Body of pancreas (tissue), 4 donors: ENCODE results near the gene TMEM221. TPM values are rescaled to one million over a fixed set of nuclear protein-coding genes. Genes with fewer than 3 reads are reported as not detected.

Experiments used
- ATAC-seq: fragments of 150-250 bp; one replicate; pipeline ENCODE4 v1.9.1; 2016
- DNase-seq, 4 donors: peaks; one replicate each; pipeline ENCODE4 v3.0.0-alpha.2; 2019
- H3K27ac ChIP-seq, 4 donors: fragments of 200-600 bp; sonication (generic); 1 replicate in 3 of 4; 2 replicates in 1 of 4; pipeline versions ENCODE4 v1.5.1 to v1.6.1; 2016 to 2019; ENCODE audit warnings: mild to moderate bottlenecking in 1 of 4, mixed read lengths in 1 of 4, moderate library complexity in 1 of 4
- H3K27me3 ChIP-seq, 2 donors: fragments of 200-600 bp; sonication (generic); one replicate each; pipeline ENCODE4 v1.6.0; 2016; ENCODE audit warnings: mild to moderate bottlenecking in 1 of 2
- H3K36me3 ChIP-seq, 2 donors: fragments of 200-600 bp; sonication (generic); replicated peaks in 1 of 2; 2 replicates each; pipeline ENCODE4 v1.5.1; 2016; ENCODE audit warnings: low read depth in 2 of 2; ENCODE audit not compliant: insufficient read depth in 1 of 2
- H3K4me1 ChIP-seq: fragments of 200-600 bp; sonication (generic); one replicate; pipeline ENCODE4 v1.6.0; 2016
- H3K4me3 ChIP-seq, 2 donors: fragments of 200-600 bp; sonication (generic); 1 replicate in 1 of 2; 2 replicates in 1 of 2; pipeline ENCODE4 v1.5.1; 2016 to 2019
- H3K9me3 ChIP-seq, 3 donors: fragments of 200-600 bp; sonication (generic); 1 replicate in 2 of 3; 2 replicates in 1 of 3; pipeline ENCODE4 v1.5.1; 2016
- POLR2A ChIP-seq, 3 donors: fragments of 450-650 bp; IDR thresholded peaks; one replicate each; pipeline ENCODE4 v1.6.1; 2016; ENCODE audit warnings: antibody characterized with exemption in 3 of 3, mild to moderate bottlenecking in 2 of 3
- WGBS, 2 donors: methylation state at CpG; one replicate each; pipeline ENCODE4 v1.1.5; 2017; 5-methylcytosine and 5-hydroxymethylcytosine counted together
- intact Hi-C: fragments of 100-400 bp; cut with DNase I; formaldehyde crosslinking; loops from one replicate; pipeline ENCODE4 v1.15.1; 2023
- total RNA-seq, 2 donors: library from RNA; depleted of rRNA; stranded (reverse); fragments of >200 nt; gene quantifications; one replicate each; pipeline ENCODE4 v1.1.0, GENCODE V29; 2016
- TF ChIP-seq, protein P1 (sequence below), 7 experiments: fragments of 450-650 bp in 4 of 7; fragments of 200-600 bp in 3 of 7; sonication (generic) in 3 of 7; IDR thresholded peaks; one replicate each; pipeline ENCODE4 v1.5.1; 2016 to 2019; ENCODE audit warnings: antibody characterized with exemption in 7 of 7

The TMEM221 gene
- total RNA-seq, 2 donors from 2014 or later = 0.52 TPM; not detected in 1

DNA sequence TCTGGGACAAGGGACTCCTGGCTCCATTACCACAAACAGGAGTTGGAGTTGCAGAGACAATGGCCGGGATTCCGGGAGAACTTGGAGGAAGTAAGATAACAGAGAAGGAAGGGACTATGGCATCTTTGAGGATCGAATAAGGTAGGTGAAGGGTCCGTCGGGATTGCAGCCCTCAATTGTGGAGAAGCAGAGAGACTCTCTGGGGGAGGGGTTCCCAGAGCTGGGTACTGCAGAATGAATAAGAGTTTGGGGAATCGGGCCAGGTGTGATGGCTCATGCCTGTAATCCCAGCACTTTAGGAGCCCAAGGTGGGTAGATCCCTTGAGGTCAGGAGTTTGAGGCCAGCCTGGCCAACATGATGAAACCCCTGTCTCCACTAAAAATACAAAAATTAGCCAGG is 46.8 kb downstream of the TMEM221 start:
- intact Hi-C loops = no loop called here

GRCh38 chr19:17398902-17399527 is 49.5 kb downstream of the TMEM221 start:
- DNase-seq (no peak), ATAC-seq (no peak)
- Histone ChIP-seq H3K4me3 (no peak overlapping the region), H3K36me3 (no peaks in the 10 kb centered on the region), H3K4me1 (peaks cover 2% of the 10 kb centered on the region), H3K27me3 (peaks cover 0 to 7% of the 10 kb centered on the region in 2 donors), H3K9me3 (no peaks in the 10 kb centered on the region), H3K27ac (no peak overlapping the region)
- TF ChIP-seq, protein P1, sequence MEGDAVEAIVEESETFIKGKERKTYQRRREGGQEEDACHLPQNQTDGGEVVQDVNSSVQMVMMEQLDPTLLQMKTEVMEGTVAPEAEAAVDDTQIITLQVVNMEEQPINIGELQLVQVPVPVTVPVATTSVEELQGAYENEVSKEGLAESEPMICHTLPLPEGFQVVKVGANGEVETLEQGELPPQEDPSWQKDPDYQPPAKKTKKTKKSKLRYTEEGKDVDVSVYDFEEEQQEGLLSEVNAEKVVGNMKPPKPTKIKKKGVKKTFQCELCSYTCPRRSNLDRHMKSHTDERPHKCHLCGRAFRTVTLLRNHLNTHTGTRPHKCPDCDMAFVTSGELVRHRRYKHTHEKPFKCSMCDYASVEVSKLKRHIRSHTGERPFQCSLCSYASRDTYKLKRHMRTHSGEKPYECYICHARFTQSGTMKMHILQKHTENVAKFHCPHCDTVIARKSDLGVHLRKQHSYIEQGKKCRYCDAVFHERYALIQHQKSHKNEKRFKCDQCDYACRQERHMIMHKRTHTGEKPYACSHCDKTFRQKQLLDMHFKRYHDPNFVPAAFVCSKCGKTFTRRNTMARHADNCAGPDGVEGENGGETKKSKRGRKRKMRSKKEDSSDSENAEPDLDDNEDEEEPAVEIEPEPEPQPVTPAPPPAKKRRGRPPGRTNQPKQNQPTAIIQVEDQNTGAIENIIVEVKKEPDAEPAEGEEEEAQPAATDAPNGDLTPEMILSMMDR (IDR thresholded peaks at IDR 0.05) = no peak
- no peak for TF ChIP-seq POLR2A (IDR thresholded peaks at IDR 0.05)
- 58 to 71% methylated on average over 8 of the region's 8 CpGs for WGBS, 2 donors
- intact Hi-C loops = no loop called here

More for the DNA sequence above, 46.8 kb downstream of the TMEM221 start:
- Histone ChIP-seq H3K27me3 (no peaks in the 10 kb centered on the region), H3K4me1 (no peaks in the 10 kb centered on the region), H3K27ac (no peak overlapping the region), H3K36me3 (no peaks in the 10 kb centered on the region), H3K9me3 (no peaks in the 10 kb centered on the region), H3K4me3 (no peak overlapping the region)
- WGBS, 2 donors = 68 to 69% methylated on average over 6 of the region's 6 CpGs
- no peak for ATAC-seq
- no peak for DNase-seq
- no peak for TF ChIP-seq POLR2A (IDR thresholded peaks at IDR 0.05)
- TF ChIP-seq, protein P1 (IDR thresholded peaks at IDR 0.05) = no peak

DNA sequence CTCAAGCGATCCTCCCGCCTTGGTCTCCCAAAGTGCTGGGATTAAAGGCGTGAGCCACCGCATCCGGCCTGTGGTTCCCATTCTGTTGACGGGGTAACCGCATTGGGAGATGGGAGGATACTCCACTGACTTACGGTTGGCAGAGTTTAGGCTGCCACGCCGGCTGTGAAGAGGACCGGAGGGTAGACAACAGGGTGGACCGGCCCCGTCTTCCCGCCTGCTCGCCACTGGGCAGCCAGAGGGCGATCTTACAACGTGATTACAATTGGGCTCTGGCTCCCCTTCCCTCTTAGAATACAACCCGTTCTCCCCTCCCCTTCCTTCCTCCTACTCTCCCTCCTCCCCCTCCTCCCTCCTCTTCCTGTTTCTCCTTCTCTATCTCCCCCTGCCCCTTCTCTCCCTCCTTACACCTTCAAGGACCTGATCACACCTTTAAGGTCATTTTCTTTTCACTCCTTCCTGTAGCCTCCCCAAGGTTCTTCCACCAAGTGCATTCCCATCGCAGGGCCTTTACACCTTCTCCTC is 53.5 kb downstream of the TMEM221 start:
- Histone ChIP-seq H3K4me3 (no peak overlapping the region), H3K36me3 (no peaks in the 10 kb centered on the region), H3K27me3 (peaks cover 0 to 11% of the 10 kb centered on the region in 2 donors), H3K27ac (no peak overlapping the region), H3K4me1 (peaks cover 22% of the 10 kb centered on the region), H3K9me3 (no peaks in the 10 kb centered on the region)
- 15 to 20% methylated on average over 10 to 19 of the region's 19 CpGs for WGBS, 2 donors
- no peak for TF ChIP-seq POLR2A (IDR thresholded peaks at IDR 0.05)
- TF ChIP-seq, protein P1 (IDR thresholded peaks at IDR 0.05) = peak in 4 of 7 experiments; percentile 19 to 54 (median 36)
- peak in 2 of 4 donors; percentile 37 to 43 for DNase-seq
- ATAC-seq = no peak
- intact Hi-C loops = no loop called here

- peaks cover 22% of the 10 kb centered on the region for H3K4me1 ChIP-seq
- DNase-seq = no peak
- 15 to 32% methylated on average over 4 to 39 of the region's 41 CpGs for WGBS, 2 donors
- no peak within 1 kb of the TSS for H3K4me3 ChIP-seq
- H3K27ac ChIP-seq = no peak within 1 kb of the TSS
- no peak for TF ChIP-seq POLR2A (IDR thresholded peaks at IDR 0.05)
- TF ChIP-seq, protein P1 (IDR thresholded peaks at IDR 0.05) = no peak
- H3K9me3 ChIP-seq = peaks cover 0 to 8% (median 0%) of the 10 kb centered on the region in 3 donors
- H3K27me3 ChIP-seq = peaks cover 0 to 11% of the 10 kb centered on the region in 2 donors
- intact Hi-C loops = no loop called here
- no peaks in the 10 kb centered on the region for H3K36me3 ChIP-seq
- no peak for ATAC-seq
Measured at GRCh38 chr19:17393914-17394313, 54.6 kb downstream of the TMEM221 start, which contains the start of gene CCDC194. Gene CCDC194 (minus strand): TSS chr19:17394196. CDS start chr19:17394158, 38 bp downstream.
